ENCODE results near the gene BRF1.

GRCh38 chr14:105290621-105291346, 10.0 kb downstream of the BRF1 start:
- TF ChIP-seq FOXP1 (CRISPR knock-in tag; IDR thresholded peaks at IDR 0.05; ENCODE audit: borderline replicate concordance) (no peak), ZNF121 (CRISPR knock-in tag; IDR thresholded peaks at IDR 0.05) (no peak), CREB1 (CRISPR knock-in tag; IDR thresholded peaks at IDR 0.05) (no peak), TEAD1 (CRISPR knock-in tag; IDR thresholded peaks at IDR 0.05) (no peak), CREM (CRISPR knock-in tag; IDR thresholded peaks at IDR 0.05) (no peak), ZNF512 (CRISPR knock-in tag; IDR thresholded peaks at IDR 0.05; ENCODE audit: borderline replicate concordance) (no peak)

Data from WTC11 (cell line).